Measurements from ENCODE around the gene TOB1.

GRCh38 chr17:50877838-50878237, 11.7 kb upstream of the TOB1 start:
- TF ChIP-seq CTCF (IDR thresholded peaks at IDR 0.05) (no peak), POLR2A (IDR thresholded peaks at IDR 0.05) (no peak)
